Amniotic epithelial cell (primary cell): Measurements from ENCODE around the gene RTN4R.
"Not testable (repeated sequence)": the region's sequence is repeated elsewhere in the genome, so short reads cannot be mapped to it uniquely, and the experiment has no call there.

Source experiments
- DNase-seq: peaks from one replicate; pipeline ENCODE4 v3.0.0-alpha.2; 2010; ENCODE audit warnings: low read depth

Gene RTN4R

DNA sequence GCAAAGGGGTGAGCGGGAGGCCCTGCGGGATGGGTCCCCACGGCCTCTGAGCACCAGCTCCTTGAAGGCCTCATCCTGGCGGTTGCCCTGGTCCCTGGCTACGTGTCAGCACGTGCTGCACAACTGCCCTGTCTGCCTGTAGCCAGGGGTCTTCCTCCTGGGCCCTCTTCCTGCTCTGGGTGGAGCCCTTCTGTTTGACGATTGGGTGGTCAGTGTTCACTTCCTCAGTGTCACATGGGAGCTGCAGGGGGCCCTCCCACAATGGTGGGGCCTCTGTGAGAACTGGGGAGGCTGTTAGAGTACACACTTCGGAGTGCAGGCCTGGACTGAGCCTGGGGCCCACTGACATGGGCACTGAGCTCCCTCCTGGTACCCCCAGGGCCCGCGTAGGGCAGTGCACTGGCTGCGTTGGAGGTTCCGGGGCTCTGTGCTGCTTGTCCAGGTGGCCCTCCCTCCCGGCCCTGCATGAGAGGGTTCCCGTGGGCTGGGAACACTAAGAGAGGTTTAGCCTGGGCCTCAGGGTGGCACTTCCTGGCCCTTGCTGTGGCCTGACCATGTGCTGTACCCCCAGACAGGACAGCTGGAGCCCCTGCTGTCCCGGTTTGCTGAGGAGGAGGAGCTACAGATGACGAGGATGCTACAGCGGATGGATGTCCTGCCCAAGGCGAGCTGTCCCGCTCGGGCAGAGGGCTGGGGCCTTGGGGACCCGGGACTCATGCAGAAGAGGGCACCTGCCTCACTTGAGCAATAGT is 38.0 kb upstream of the RTN4R start:
- no peak for DNase-seq

DNA sequence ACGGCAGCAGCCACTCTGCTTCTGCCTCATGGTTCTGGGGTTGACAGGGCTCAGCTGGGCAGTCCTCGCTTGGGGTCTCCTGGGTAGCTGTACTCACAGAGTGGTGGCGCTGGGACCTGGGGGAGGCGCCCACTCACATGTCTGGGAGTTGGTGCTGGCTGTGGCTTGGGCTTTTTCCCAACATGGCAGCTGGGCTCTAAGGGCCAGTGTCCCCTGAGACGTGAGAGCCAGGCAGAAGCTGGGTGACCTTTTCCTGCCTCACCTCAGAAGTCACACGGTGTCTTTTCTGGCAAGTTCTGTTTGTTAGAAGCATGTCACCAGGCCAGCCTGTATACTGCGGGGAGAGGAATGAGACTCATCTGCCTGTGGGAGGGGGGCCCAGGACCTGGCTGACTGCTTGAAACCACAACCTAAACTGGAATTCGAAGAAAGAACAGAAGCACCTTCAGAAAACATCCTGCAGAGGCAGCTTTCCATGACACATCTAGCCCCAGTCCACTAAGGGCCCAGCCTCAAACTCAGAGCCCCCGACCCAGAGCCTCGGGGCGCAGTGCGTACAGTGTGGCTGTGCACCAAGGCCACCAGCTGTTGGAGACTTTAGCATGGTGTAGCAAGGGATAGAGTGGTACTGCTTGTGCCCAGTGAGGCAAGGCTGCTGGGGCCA is 37.2 kb upstream of the RTN4R start:
- DNase-seq: not testable (repeated sequence)

DNA sequence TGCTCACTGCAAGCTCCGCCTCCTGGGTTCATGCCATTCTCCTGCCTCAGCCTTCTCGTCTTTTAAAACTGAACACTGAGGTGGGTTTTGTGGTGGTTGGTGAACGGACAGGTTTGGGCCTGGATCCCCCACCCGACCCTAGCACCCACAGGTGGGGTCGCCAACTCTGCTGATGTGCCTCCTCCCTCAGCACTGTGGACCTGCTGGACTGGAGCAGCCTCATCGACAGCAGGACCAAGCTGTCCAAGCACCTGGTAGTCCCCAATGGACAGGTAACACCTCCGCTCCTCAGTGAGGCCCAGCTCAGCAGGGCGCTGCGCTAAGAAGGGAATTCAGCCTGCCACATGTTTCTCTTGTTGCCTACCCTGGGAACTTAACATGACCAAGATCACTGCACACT is 36.5 kb upstream of the RTN4R start:
- DNase-seq: no peak

DNA sequence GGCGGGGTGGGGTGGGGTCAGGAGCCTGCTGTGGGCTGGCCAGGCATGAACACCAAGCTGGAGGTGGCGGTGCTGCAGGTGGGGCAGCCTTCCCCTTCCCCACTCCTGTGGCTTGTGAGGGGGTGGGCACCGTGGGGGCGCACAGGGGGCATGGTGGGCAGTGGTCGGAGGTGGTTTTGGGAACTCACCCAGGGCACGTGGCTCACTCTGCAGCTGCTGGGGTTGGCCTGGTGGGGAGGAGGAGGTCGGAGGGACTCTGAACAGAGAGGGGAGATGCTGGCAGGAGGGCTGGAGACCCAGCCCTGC is 35.1 kb upstream of the RTN4R start:
- DNase-seq: not testable (repeated sequence)

DNA sequence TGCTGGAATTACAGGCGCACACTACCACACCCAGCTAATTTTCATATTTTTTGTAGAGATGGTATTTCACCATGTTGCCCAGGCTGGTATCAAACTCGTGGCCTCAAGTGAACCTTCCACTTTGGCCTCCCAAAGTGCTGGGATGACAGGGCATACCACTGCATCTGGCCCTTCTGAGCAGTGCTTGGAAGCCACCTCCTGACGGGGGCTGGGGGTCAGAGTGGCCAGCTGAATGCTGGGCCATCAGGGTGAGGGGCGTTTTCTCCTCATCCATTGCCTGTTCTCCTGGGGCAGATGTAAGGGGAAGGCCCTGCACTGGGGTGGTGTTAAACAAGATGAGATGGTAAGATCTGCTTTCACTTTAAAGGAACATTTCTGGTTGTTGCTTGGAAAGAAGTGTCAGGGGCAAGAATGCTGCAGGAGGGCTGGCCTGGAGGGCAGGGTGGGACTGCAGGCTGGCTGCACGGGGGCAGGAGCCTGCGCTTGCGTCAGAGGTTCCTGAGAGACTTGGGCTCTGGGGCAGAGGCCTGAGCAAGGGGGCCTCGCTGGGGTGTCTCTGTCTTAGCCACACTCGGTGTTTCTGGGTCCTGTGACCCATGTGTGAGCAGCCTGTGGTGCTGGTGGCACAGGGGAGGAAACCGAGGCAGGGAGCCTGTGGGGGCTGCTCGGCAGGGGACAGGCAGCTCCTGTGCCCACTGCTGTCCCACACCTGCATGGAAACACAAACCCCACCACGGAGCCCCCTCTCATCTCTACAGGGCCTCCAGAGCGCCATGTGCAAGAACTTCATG is 34.5 kb upstream of the RTN4R start:
- no peak for DNase-seq

DNA sequence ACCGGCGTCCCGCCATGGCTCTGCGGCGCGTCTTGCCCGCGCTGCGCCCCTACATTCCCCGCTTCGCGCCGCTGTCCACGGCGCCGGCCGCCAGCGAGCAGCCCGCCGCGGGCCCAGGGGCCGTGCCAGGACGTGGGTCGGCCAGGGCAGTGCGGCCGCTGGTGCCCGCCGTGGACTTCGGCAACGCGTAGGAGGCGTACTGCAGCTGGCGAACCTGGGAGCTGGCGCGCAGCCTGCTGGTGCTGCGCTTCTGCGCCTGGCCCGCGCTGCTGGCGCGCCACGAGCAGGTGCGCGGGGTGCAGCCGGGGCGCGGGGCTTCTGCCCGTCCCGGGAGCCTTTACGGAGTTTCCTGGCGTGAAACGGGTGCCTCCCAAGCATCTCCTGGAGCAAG is 31.6 kb upstream of the RTN4R start:
- peak; percentile 45 for DNase-seq

DNA sequence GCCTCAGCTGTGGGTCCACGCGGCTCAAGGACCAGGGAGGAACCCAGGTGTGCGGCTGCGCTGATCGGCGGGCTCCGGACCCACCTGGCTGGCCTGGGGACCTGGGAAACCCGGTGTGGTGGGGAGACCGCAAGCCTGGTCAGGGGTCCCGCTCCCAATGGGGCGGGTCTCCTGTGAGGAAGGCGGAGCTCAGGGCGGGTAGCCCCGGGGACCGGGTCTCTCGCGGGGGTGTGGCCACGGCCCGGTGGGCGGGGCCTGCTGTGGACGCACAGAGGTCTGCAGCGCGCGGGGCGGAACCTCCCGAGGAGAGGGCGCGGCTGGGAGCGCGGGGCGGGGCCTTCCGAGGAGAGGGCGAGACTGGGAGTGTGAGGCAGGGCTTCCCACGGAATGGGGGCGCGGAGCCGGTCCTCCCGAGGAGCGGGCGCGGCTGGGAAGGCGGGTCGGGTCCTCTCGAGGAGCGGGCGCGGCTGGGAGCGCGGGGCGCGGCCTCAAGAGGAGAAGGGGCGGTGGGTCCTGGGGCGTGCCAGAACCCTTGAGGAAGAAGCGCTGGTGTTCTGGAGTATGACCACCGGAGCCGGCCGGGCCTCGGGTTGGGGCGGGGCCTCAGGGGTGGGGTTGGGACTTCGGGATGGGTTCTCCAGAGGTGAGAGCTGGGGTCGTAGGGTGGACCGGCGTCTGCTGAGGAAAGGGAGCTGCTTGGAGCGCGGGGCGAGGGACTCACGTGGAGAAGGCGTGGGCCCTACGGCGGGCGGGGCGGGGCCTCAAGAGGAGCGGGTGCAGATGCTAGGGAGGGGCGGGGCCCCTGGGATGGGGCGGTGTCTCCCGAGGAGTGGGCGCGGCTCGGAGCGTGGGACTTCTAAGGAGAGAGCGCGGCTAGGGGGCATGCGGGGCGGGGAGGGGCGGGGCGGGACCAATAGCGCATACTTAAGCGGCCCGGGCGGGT is 31.0 kb upstream of the RTN4R start:
- DNase-seq: peak; percentile 75

DNA sequence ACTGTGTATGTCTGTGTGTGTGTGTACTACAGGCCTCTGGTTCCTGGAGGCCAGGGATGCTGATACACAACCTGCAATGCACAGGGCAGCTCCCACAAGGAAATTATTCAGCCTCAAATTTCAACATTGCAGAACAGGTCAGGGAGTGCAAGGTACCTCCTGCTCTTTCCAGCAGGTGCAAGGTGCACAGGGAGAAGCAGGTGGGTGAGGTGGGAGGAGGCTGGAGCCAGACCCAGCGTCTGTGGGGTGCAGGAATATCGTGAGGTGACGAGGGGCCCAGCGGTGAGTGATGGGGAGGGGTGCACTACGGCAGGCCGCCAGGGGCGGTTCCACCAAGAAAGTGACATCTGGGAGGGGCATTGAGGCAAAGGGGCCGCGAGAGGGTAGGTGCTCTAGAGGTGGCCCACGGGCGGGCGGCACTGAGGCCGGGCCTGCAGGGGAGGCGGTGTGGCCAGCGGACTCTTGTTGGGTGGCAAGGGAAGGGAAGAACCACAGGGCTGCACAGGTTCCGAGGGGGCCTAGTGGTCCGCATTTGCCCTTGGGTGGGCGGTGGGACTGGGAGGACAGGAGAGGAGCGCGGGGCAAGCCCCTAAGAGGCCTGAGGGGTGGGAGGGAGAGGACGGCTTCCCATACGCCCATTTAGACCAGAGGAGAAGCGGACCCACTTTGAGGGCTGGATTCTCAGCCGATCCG is 30.1 kb upstream of the RTN4R start:
- no peak for DNase-seq

DNA sequence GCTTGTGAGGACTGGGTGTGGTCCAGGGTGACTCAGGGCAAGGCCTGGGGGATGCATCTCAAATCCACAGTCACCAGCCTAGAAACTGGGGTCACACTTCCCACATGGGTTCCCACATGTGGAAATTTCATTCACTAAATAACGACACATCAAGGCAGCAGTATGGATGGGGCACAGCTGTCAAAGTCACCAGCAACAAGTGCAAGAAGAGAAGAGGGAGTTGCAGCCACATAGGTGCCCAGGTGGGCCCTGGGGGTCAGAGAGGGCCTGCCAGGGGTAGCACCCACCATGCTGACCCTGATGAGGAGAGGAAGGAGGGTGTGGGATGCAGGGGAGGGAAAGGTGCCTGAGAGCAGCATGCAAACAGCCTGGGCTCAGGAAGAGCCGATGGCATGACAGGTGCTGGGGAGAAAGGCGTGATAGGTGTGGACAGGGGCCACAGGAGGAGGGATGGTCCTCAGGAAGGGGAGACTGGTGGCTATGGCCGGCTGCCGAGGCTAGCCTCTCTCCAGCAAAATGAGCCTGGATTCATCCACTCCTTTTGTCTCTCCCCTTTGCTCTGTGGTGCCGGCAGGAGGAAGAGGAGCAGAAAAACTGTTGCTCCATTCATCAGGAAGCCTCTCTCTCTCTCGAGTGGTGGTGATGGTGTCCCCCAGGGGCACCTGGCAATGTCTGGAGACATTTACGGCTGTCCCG is 29.4 kb upstream of the RTN4R start:
- no peak for DNase-seq

DNA sequence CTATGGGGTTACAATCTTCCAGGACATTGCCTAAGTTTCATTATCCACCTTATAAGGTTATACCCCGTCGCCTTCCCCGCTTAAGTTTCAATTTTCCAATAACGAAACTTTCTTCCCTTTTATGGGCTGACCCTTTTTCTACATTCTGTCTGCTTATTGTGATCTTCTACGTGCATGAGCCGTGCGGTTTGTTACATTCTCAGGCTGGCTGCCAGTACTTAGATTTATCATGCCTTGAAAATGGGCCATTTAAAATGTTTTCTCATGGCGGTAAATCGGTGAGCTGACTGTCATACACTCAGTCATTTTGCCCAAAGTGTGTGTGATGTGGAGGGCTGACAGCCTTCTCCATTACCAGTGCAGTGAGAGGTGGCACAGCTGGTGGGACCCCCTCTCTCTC is 28.5 kb upstream of the RTN4R start:
- no peak for DNase-seq

DNA sequence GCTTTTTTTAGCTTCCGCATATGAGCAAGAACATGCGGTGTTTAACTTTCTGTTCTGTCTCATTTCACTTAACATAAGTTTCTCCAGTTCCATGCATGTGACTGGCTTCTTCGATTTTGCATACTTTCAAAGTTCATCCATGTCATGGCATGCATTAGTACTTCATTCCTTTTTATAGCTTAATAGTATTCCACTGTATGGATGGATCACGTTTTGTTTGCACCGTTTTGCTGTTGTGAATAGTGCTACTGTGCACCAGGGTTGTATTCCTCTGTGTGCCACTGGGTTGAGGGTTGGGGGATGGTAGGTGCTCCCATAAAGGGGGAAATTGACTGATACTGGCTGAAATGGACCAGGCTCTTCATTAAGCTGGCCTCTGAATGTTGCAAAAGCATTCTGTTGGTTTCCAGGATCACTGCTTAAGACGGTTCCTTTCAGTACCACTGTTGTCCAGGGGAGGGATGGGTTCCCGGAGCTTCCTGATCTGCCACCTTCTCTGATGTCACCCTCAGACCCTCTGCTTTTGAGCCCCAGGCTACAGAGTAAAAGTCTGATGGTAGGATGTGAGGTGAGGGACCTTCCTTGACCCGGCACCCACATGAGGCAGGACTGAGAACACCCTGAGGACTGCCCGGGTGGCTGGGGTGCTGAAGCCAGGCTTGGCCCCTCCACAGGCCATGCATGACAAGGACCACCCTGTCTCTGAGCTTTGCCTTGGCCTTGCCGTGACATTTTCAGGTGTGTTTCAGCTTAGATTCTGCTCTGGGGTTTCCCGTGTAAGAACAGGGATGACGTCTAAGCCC is 27.3 kb upstream of the RTN4R start:
- DNase-seq: no peak

DNA sequence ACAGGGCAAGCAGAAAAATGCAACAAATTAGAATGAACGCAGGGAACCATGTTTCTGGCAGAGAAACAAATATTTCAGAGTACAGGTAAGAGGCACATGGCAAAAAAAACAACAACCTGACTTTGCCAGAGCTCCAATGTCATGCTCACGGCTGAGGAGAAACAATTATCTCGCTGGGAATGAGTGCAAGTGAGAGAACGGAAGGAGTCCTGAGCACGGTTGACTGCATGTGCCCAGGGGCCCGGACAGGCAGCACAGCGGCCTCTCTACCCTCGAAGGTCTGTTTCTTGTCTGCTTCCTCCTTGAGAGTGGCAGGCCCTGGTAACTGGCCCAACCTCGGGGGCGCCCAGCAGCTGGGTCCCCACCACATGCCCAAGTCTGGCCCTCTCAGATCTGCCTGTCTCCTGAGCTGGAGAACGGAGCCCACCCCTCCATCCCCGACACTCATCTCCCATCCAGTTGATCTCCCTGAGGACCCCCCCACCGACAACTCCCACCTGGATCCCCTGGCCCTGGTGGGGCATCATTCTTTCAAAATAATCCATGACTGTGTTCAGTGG is 24.6 kb upstream of the RTN4R start:
- no peak for DNase-seq

DNA sequence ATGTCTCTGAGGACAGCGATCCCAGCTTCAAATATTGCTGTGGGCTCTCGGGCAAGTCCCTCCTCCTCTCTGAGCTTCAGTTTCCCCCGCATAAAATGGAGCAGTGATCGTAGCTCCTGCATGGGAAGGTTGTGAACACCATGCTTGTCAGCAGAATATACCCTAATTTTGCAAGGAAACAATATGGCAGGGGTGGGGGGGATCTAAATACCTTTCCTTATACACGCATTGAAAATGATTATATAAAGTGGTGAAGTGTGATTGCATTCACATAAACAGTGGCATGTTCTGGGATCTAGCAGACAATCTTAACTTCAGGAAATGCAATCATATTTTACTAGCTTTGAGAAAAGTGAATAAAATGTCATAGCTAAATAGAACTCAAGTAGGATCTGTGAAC is 24.0 kb upstream of the RTN4R start:
- DNase-seq: no peak

DNA sequence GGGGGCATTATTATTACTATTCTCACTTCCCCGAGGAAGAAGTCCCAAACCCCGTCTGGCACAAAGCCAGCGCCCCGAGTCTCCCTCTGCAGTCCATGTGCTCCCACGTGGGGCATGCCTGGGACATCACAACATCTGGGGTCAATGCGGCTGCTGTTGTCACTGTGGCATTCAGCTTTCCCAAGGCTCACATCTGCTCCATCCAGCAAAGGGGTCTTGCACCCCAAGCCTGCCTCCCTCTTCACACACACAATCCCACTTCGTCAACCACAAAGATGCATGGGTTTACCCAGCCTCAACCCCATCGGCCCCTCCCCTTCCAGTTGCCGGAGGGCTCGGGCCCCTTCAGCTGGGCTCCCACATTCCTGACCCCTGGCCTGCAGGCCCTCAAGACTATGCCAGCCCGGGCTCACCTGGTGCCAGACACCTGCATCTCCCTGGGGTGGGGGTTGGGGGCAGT is 23.5 kb upstream of the RTN4R start:
- no peak for DNase-seq

DNA sequence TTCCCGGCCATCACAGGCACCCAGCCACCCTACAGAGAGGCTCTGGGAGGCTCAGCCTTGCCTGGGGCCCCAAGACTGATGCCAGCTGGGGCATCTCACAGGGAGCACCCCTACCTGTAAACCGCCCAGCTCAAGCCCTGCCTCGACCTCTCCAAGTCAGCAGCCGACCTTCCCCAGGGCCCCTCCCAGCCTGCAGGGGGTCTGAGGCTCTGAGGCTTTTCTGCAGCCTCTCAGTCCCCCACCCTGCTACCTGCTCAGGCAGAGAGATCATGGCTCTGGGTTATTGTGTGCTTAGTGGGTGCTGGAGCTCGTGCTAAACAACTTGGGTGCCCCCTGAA is 23.1 kb upstream of the RTN4R start:
- no peak for DNase-seq

DNA sequence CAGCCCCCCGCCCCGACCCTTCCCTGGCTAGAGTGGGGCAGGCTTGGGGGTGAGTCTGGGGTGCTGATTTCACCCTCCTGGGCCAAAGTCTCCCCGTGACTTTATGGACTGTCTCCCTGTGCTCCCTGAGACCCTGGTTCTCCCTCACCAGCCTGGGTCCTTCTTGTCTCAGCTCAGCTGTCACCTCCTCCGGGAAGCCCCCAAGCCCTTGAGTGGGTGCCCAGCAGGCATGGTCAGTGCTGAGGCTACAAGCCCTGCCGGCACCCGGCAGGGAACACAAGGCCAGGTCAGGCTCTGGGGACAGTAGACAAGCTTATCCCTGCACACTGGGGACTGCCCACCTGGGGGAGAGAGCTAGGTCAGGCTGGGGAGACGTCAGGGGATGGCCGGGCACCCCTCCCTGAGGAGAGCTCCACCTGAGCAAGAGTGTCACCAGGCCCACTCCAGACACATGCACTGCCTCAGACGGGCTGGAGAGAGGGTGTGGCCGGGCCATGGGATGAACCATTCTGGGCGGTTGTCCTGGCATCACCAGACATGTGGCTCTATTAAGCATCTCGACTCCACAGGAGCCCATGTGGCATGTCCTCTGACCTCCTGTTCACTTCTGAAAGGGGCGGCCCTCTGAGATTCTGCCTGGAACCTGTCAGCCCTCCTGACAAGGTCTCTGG is 22.6 kb upstream of the RTN4R start:
- no peak for DNase-seq

DNA sequence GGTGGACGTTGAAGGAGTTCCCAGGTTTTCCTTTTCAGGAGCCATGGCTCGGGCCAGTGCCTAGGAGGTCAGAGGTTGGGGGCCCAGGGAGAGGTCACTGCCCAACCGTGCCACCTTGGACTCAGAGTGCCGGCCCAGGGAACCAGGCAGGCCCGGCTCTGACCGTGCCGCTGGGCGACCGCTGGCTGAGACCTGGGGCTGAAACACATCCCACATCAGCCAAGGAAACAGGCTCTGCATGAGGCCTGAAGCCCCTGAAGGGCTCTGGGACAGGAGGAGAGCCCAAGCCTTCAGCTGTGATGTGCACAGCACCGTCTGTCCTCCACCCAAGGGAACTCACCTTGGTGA is 21.9 kb upstream of the RTN4R start:
- DNase-seq: no peak

DNA sequence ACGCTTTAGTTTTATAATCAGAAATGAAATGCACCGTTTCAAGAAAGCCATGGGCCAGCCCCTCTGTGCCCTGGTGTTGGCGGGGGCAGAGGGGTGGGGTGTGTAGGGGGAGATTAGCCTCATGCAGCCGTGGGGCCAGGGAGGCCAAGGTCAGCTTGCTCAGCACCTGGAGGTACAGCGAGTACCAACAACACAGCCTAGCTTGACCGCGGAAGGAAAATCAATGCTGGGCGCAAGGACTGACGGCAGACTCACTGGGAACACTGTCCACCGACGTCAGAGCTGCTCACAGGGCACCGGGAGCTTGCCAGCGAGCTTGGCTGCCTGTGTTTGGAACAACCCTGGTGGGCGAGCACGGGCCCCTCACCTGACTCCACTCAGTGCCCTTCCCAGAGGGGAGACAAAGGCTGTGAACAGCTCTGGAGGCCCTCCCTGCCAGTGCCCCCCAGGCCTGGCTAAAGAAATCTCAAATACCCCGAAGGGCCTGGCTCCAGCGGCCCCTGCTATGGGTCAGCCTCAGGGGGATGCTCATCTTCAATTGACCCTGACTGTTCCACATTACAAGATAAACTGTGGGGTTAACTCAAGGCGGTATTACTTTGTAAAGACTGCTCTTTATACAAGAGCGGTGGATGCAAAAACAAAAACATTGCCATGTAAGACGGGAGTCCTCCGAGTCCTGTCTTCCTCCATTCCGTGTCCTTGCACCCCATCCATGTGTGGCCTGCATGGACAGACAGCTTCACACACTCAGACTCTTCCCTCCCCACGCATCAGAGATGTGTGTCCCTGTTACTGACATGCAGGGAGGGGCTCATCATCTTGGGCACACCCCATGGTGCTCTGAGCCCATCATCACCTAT is 21.3 kb upstream of the RTN4R start:
- not testable (repeated sequence) for DNase-seq
